Activated CD4-positive, alpha-beta T cell treated with anti-CD3 and anti-CD28 coated beads, Interleukin-2, amount 50 U/mL, for 4 hours (primary cell): ENCODE data around the gene BRD1.
"Not testable (repeated sequence)": the region's sequence is repeated elsewhere in the genome, so short reads cannot be mapped to it uniquely, and the experiment has no call there.

Experiments used
- DNase-seq, 2 experiments: peaks; one replicate each; pipeline ENCODE4 v3.0.0-alpha.2; 2020

The BRD1 gene

DNA sequence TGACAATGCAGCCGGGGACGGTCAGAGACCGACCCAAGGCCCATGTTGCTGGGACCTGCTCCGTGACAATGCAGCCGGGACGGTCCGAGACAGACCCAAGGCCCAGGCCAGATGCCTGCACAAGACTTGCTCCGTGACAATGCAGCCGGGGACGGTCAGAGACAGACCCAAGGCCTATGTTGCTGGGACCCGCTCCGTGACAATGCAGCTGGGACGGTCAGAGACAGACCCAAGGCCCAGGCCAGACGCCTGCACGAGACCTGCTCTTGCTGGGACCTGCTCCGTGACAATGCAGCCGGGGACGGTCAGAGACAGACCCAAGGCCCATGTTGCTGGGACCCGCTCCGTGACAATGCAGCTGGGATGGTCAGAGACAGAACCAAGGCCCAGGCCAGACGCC is 45.8 kb downstream of the BRD1 start:
- not testable (repeated sequence) for DNase-seq

DNA sequence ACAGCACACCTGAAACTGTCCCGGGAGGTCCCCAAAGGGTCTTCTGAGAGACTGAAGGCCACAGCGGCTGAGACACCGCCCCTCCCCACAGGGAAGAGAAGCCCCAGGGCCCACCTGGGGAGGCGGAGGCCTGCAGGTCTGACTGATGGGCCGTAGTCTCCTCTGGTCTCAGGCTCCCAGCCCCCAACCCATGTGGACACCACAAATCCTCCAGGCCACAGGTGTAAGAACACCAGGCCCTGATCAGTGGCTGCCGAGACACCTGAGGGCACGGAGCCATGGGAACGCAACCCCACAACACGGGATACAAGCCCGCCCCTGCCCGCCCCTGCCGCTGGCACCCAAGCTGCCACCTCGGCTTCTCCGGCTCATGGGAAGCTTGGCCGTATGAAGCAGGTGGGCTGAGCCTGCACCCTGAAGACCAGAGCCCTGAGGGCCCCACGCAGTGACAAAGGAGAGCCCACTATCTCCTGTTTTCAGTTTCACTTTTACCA is 46.3 kb downstream of the BRD1 start:
- no peak for DNase-seq

DNA sequence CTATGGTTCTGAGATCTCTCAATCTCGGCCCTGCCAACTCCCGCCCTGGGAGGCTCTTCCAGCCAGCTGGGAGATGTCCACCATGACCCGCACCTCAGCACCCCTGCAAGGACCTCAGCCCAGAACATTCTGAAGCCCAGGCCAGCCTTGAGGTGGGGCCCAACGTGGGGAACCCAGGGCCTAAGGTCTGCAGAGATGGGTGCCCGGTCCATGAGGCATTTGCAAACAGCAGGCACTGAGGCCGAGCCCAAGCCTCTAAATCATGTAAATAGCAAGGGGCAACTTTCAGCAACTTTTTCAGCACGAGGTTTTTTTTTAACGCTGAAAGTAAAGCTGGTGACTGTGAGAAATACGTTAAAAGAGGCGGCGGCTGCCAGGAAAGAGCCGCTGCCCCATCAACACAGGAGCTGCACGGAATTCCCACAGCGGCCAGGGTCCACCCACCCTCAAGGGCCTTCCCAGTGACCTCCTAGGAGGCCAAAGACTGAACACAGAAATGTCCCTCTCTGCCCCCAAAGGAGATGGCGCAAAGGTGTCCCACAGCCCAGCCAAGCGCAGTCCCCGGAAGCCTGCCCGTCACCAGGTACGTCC is 46.9 kb downstream of the BRD1 start:
- DNase-seq: no peak

DNA sequence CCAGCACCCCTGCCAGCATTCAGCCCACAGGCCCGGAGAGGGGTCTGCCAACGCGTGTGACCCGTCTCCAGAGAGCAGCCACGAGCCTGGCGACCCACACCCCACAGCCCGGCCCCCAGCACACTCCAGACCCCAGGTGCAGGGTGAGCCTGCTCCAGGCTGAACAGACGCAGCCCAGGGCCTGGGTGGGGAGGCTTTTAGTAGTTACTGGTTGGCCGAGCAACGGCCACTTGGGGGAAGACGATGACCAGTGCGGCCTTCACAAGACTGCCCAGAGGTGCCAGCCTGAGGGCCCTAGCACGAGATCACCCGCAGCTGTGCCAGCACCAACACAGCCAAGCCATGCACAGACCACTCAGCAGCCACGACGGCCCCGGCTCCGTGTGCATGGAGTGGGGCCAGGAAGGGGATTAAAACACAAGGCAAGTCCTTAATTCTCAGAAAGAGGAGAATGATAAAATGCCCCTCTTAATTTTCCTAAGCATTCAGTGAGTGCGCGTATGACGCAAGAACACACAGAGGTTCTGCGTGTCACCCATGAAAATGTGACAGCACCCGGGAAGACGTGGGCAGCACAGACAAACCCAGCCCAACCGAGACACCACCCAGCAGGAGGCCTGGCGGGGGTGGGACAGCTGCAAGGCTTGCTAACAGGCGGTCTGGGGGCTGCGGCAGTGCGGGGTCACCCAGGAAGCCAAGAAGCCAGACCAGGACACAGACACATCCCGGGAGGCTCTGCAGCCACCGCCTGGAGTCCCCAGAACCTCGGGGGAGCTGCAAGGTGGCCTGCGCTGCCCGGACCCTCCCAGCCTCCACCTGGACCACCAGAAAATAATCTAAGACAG is 47.6 kb downstream of the BRD1 start:
- no peak for DNase-seq

DNA sequence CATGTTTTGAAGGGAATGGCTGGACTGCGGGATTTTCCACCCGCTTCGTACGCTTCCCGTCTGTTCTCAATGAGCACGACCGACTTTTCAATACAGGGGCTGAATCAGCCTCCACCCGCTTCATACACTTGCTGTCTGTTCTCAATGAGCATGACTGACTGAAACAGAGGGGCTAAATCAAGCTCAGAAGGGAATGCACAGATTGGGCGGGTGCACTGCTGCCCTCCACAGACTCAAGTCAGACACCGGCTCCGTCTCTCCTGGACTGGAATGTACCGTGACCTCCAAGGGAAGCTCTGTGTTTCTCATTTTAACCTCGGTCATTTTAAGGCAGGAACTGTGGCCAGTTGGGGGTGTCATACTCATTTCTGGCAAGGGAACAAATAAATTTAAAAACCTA is 48.5 kb downstream of the BRD1 start:
- no peak for DNase-seq

DNA sequence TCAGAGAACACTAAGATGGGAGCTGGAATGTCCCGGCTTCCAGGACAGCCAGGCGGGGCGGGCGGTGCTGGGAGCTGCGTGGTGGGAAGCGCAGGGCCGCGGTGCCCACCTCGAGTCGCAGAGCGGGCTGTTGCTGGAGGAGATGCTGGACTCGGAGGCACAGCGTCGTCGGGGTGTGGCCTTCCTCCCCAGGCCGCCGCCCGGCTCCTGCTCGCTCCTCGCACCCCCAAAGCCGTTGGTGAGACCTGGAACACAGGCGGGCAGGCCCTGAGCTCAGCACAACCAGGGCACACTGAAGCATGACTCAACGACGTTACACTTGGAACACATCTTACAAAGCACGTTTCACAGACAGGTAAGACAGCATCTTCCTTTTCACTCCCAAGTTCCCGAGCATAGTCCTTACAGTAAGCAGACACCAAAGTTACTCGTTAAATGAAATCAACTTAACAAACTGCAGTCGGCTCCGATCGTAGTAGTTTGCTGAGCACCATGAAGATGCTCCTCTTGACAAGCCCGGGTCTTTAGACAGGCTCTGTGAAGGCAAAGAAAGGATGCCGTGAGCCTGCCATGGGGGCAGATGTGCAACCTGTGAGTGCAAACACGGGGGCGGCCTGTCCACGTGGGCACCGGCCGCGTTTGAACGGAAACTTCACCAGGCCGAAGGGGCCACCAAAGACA is 50.0 kb downstream of the BRD1 start:
- no peak for DNase-seq

DNA sequence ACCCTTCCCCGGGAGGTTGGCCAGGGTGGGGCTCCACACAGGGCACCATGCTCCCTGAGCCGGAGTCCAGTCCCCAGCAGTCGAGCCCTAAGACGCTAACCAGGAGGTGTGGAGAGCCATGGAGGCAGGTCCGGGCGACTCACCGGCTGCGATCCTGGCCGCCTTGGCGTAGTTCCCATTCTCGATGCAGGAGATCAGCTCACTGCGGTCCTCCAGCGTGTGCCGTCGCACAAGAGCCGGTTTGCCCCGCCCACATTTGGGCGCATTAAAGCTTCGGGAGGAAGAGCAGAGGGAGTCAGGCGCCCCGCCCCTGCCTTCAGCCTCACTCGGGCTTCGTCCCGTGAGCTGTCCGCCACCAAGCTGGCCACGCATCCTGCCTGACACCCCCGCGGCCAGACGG is 50.8 kb downstream of the BRD1 start:
- no peak for DNase-seq

DNA sequence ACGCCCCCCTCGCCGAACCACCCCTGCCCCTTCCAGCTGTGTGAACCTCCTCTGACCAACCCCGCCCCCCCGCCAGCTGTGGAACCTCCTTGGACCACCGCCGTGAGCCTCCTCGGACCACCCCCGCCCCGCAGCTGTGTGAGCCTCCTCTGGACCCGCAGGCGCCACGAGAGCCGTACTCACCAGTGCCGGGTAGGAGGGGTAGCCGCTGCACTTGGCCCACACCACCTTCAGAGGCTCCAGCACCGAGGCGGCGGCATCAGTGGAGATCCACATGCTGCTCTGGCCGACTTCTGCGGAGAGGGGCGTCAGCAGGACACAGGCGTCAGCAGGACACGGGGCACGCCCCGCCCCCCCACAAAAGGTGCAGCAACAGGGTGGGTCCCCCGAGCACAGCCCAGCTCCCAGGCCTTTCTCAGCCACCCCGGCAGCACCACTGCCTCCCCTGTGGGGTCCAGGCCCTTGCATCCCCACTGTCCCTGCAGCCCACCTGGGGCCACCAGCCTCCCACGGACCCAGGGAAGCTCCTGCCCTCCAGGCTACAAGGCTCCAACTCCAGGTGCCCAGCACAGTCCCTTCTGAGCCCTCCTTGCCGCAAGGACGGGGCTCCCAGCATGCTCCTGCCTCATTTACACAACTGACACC is 51.7 kb downstream of the BRD1 start:
- DNase-seq: no peak

DNA sequence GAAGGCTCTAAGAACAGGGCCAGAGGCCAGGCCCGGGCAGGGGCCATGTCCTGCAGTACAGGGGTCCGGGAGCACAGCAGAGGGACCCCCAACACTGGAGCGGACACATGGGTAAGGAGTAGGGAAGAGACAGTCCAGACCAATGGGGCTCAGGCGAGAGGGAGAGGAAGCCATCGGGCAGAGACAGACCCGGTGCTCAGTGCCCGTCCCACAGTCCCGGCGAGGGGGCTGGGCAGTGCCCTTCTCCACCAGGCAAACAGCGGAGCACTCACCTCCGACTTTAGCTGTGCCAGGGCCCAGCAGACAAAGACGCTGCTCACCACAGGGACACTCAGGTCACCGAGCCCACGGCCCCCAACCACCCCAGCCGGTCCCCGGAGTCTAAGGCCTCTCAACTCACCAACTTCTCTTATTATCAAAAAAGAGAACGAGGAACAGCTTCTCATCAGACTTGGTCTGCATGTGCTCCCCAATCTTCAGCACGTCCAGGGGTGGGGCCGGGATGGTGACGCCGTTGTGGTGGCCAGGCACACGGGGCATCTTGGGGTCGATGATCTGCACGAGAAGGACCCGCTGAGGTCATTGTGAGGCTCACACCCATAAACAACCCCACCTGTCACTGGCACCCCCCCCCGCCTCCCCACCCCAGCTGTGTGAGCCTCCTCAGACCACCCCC is 52.3 kb downstream of the BRD1 start:
- no peak for DNase-seq

DNA sequence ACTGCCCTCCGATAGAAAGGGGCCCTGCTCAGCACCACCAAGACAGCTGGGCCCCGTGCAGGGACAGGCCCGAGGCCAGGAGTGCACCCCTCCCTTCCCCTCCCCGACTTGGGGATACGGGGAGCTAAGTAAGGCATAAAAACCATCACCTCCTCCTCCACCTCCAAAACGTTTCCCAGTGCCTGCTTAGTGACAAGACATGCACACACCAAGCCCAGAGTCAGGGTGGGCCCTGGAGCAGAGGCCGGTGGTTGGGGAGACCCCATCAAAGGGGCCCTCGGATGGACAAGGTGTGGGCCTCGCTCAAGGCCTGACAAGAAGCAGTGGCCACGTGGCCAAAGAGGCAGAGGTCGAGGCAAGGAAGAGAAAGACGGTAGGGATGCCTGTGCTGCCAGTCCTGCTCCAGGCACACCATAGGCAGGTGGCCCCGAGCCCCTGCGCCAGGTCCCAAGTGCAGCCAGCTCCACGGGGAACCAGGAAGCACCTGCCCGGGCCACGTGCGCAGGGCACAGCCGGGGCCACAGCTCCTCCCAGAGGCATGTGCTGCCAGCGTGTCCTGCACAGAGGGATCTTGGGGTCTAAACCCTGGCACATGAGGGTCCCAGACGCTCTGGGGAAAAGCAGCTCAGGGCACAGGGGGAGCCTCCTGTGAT is 53.0 kb downstream of the BRD1 start:
- DNase-seq: no peak

DNA sequence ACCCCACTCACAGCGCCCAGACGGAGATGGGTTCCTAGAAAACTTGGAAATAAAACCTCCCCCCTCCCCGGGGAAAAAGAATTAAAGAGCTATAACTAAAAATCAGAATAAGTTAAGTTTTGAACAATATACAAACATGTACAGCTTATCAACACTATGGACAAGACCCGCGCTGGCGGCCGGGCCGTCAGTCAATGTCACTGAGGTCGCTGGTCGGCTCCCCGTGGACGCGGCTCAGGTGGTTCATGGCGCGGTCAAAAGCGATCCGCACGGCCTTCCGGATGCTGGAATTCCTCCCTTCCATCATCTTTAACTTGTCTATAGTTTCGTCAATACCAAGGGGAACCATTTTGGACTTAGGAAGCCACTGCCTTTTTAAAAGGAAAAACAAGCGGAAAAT is 53.6 kb downstream of the BRD1 start:
- DNase-seq: no peak

DNA sequence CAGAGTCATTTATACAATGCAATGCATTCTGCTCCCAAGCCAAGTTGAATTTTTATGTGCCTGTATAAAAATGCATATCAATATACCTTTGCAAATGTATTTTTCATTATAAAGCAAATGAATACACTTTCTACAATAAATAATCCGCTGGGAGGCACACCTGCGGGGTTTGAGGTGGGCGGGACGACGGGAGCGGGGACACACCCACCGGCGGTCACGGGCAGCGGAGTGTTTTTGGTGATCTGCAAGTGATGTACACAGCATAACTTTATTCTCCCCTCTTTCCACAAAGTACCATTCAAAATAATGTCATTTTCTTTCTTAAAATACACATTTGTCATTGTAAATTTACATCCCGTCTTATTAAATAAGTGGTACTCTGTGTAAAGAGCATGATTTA is 54.1 kb downstream of the BRD1 start:
- no peak for DNase-seq

DNA sequence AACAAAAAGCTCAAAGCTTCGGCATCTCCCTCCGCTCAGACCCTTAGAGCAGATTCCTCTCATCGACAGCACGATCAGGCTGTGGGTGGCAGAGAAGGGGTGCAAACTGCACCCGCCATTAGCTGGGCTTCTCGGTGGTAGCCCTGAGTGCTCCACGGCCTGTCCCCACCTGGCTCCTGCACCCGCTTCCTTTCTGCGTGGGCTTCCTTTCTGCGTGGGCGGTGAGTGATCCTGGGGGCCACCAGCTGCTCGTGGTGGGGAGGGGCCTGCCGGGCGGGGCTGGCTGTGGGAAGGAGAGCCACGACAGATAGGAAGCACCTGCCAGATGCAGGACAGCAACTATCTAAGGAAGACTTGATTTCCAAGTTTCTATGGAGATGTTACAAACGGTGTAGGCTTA is 55.0 kb downstream of the BRD1 start:
- no peak for DNase-seq

DNA sequence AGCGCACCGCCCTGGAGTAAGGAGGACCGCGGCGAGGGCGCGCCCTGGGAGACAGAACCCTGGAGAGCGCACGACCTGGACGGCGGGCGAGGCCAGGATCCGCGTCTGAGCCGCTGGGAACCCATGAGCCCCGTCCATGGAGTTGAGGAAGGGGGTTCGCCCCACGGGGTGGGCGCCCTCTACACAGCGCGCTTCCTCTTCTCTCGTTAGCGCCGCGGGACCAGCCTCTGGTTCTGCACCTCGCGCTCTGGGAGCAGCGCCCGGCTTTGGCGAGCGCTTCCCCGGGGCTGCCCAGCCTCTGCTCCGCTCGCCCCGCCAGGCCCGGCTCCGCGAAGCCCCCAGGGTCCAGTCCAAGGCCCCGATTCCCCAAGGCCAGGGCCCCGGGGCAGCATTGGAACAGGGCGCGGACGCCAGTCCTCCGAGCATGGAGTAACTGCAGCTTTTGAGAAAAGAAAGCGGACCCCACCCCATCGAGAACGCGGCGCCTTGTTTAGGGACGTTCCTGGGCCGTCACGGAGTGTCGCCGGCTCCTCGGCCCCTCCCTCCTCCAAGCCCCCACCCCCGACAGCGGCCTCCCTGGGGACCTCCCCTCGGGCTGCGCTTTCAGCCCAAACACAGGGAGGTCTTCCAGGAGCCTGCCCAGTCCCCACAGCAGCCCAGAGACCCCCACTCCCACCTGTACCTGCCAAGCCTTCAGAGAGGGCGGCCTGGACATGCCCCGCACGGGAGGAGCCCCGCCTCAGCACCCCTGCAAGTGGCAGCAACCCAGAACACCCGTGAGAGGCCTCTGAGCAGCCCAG is 56.2 kb downstream of the BRD1 start:
- DNase-seq: no peak

DNA sequence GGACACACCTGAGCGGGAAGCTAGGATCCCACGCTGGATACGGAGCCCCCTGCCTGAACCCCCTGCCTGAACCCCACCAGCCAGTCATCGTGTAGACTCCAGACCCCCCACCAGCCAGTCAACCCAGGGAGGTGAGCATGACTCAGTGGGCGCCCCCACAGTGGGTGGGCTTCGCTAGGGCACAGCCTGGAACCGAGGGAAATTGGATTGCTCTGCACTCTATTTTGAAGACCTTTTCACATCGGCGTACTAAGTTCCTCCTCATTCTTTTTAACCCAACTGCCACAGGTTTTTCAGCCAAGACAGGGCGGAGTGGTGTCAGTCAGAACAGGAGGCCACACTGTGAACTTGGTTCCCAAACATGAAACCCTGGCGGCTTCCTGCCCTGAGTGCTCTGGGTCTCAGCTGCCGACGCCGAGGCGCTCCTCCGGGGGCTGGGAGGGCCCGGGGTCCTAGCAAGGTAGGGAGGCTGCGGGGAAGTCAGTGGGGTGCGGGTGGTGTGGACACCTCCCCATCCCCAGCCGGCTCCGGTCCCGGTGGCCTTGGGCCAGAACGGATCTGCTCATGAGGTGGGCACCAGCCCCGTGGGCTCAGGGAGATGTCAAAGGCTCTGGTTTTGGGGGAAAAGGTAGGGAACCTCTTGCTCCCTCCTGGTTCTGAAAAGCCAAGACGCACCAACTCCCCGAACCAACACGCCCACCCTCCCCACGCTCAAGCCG is 57.0 kb downstream of the BRD1 start:
- DNase-seq: no peak

DNA sequence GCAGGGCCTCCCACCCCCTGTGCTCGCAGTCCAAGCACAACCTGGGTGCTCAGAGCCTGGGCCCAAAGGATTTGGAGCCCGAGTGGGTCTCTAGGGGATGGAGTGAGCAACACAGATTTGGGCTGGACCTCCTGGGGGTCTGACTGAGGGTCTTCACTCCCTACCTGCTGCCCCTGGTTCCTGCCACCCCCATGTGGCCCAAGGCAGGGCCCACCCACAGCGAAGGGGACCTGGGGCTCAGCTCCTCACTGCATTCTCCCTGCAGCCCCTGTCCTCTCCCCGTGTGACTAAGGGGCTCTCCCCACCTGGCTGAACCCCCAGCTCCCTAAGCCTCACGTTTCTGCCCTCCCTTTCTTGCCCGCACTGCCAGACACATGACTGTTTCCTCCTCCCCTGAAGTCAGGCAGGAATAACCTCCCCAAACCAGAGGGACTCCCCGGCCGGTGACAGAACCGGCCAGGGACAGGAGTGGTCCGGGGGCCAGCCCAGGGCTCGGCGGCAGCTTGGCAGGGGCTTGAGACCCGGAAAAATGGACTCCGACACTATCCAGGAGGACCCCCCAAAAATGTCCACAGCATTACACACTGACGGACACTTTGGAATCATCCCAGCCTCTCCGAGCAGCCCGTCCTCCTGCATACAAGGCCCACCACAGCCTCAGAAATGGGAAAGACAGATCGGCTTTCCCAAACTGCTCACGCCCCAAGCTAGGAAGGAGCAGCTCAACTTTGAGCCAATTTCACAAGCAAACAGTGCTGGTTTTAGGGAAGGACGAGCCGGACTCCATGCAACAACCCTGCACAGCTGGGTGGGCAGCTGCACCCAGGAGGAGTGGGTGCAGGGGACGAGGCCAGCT is 57.8 kb downstream of the BRD1 start:
- DNase-seq: no peak

DNA sequence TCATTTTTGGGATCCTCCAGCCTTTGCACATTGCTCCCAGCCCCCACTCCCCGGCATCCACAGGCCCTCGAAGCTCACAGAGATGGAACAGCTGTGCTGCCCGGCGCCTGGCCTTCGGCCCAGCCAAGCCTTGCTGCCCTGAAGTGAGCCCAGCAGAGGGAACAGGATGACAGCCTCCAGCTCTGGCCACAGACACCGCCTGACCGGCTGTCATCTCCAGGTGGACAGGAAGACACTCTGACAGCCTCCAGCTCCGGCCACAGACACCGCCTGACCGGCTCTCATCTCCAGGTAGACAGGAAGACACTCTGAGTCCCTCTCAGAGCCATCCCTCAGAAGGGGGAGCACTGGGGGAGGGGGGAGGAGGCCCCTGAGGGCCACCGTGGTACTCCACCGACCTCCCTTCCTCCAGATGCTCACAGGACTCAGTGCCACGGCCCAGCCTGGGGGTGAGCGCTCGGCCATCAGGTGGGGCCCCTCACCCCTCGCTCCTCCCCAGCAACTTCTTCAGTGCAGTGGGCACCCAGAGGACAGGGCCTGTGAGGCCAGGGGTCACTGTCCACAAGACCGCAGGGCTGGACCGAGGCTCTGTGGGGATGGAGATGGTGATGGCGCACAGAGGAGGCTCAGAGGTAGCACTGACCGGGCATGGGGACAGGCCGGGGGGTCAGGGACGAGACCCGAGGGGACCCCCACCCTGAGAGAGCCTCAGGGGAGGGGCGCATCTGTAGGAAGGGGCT is 58.6 kb downstream of the BRD1 start:
- DNase-seq: no peak

DNA sequence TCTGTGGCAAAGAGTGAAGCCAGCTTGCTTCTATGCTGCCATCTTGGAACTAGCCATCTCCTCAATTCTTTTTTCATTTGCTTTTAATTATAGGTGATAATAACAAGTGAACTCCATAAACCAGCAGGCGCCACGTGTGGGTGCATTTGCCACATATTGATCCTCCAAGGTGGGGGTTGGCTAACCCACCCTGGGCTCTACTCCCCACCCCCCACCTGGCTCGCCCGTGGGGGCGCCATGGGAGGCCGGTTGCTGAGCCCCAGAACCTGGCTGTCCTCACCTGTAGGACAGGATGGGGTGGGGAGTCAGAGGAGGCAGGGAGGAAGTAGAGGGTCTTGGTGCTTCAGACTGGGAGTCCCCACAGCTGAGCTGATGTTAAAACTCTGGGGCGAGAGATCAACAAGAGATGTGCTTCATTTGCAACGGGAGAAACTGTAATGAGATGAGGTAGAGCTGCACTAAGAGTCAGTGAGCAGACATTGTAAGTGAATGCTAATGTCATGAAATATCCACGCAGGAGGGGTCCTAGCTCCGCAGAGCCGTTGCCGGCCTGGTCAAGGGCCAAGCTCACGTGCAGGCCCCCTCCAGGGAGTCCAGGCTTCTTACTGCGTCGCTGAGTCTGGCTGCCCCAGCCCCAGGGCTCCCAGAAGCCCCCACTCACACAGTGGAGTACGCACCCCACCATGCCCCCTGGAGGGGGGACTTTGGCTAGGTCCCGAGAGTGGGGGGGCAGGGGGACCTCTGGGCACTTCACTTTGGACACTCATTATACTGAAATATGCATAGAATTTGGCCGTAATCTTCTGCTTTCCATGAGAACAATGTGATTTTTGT is 59.4 kb downstream of the BRD1 start:
- DNase-seq: no peak
